Smooth muscle cell (in vitro differentiated cells): ENCODE data around the gene TASP1. TPM values are rescaled to one million over a fixed set of nuclear protein-coding genes. Genes with fewer than 3 reads are reported as not detected.

ENCODE experiments used
- DNase-seq: peaks from one replicate; lab custom pipeline; 2025; ENCODE audit not compliant: unreplicated experiment; lab: John Stamatoyannopoulos, UW
- H2AFZ ChIP-seq: fragments of 200-600 bp; sonication (generic); 2 replicates; pipeline ENCODE4 v1.6.0; 2016; ENCODE audit warnings: antibody characterized with exemption, low read depth, mild to moderate bottlenecking
- H3F3A ChIP-seq: fragments of 200-600 bp; sonication (generic); 2 replicates; pipeline ENCODE4 v1.6.0; 2017; ENCODE audit warnings: antibody characterized with exemption, low read depth
- H3K27ac ChIP-seq: fragments of 200-600 bp; sonication (generic); 2 replicates; pipeline ENCODE4 v1.5.1; 2016; ENCODE audit warnings: low read depth, mild to moderate bottlenecking
- H3K27me3 ChIP-seq: fragments of 200-600 bp; sonication (generic); 2 replicates; pipeline ENCODE4 v1.6.1; 2016; ENCODE audit warnings: low read depth, mild to moderate bottlenecking
- H3K36me3 ChIP-seq: fragments of 200-600 bp; sonication (generic); 2 replicates; pipeline ENCODE4 v1.5.1; 2016; ENCODE audit warnings: low read depth
- H3K4me1 ChIP-seq: fragments of 200-600 bp; sonication (generic); 2 replicates; pipeline ENCODE4 v1.5.1; 2016; ENCODE audit warnings: low read depth
- H3K4me2 ChIP-seq: fragments of 200-600 bp; sonication (generic); 2 replicates; pipeline ENCODE4 v1.6.0; 2016; ENCODE audit warnings: mild to moderate bottlenecking
- H3K4me3 ChIP-seq: fragments of 200-600 bp; sonication (generic); 2 replicates; pipeline ENCODE4 v1.5.1; 2016; ENCODE audit warnings: mild to moderate bottlenecking
- H3K79me2 ChIP-seq: fragments of 200-600 bp; sonication (generic); 2 replicates; pipeline ENCODE4 v1.6.0; 2016; ENCODE audit warnings: low read depth, mild to moderate bottlenecking
- H3K9ac ChIP-seq: fragments of 200-600 bp; sonication (generic); 2 replicates; pipeline ENCODE4 v1.6.0; 2016; ENCODE audit warnings: low read depth
- H3K9me3 ChIP-seq: fragments of 200-600 bp; sonication (generic); replicated peaks from 2 replicates; pipeline ENCODE4 v1.5.1; 2016; ENCODE audit warnings: low read depth
- H4K20me1 ChIP-seq: fragments of 200-600 bp; sonication (generic); 2 replicates; pipeline ENCODE4 v1.6.0; 2016; ENCODE audit warnings: low read depth
- CTCF ChIP-seq: fragments of 200-600 bp; sonication (generic); IDR thresholded peaks from 2 replicates; pipeline ENCODE4 v1.5.1; 2017; ENCODE audit warnings: borderline replicate concordance, mild to moderate bottlenecking, antibody characterized with exemption; ENCODE audit not compliant: insufficient read depth, poor library complexity, severe bottlenecking
- WGBS: methylation state at CpG from one replicate; pipeline ENCODE4 v1.1.7; 2016; ENCODE audit warnings: low lambda C conversion rate; 5-methylcytosine and 5-hydroxymethylcytosine counted together
- polyA plus RNA-seq: library from polyadenylated mRNA; unstranded; fragments of >200 nt; fragmentation: Nextera tagmentation; extraction: Ambion mirVana; gene quantifications from 2 replicates; pipeline ENCODE4 v1.2.1, GENCODE V29; 2016
- total RNA-seq: library from RNA; depleted of rRNA; stranded (reverse); fragments of >200 nt; gene quantifications from 2 replicates; pipeline ENCODE4 v1.2.3, GENCODE V29; 2014

TASP1 gene
- total and polyA plus RNA-seq, 2 experiments from 2014 or later: 6.4 to 17.5 TPM

GRCh38 chr20:13517831-13518230 is 120.9 kb downstream of the TASP1 start:
- Histone ChIP-seq H3K27ac (no peak overlapping the region), H3F3A (no peaks in the 10 kb centered on the region), H3K79me2 (no peaks in the 10 kb centered on the region), H3K4me3 (no peak overlapping the region), H3K27me3 (no peaks in the 10 kb centered on the region), H2AFZ (no peak overlapping the region), H3K9me3 (no peaks in the 10 kb centered on the region), H3K9ac (no peak overlapping the region), H3K4me2 (no peak overlapping the region), H3K4me1 (no peaks in the 10 kb centered on the region), H4K20me1 (no peaks in the 10 kb centered on the region), H3K36me3 (no peaks in the 10 kb centered on the region)
- no peak for DNase-seq
- no peak for TF ChIP-seq CTCF

- no peak overlapping the region for H2AFZ ChIP-seq
- H3K4me3 ChIP-seq: no peak overlapping the region
- no peak overlapping the region for H3K9ac ChIP-seq
- H3K27ac ChIP-seq: no peak overlapping the region
- H3K27me3 ChIP-seq: no peaks in the 10 kb centered on the region
- no peaks in the 10 kb centered on the region for H3F3A ChIP-seq
- H3K4me1 ChIP-seq: no peaks in the 10 kb centered on the region
- DNase-seq: no peak
- no peaks in the 10 kb centered on the region for H3K79me2 ChIP-seq
- peaks cover 4% of the 10 kb centered on the region for H3K36me3 ChIP-seq
- 91% methylated on average over 5 of the region's 5 CpGs for WGBS
- H3K9me3 ChIP-seq: no peaks in the 10 kb centered on the region
- H3K4me2 ChIP-seq: no peak overlapping the region
- no peak for TF ChIP-seq CTCF
- no peaks in the 10 kb centered on the region for H4K20me1 ChIP-seq
Observed at GRCh38 chr20:13515796-13516558, 122.8 kb downstream of the TASP1 start.

DNA sequence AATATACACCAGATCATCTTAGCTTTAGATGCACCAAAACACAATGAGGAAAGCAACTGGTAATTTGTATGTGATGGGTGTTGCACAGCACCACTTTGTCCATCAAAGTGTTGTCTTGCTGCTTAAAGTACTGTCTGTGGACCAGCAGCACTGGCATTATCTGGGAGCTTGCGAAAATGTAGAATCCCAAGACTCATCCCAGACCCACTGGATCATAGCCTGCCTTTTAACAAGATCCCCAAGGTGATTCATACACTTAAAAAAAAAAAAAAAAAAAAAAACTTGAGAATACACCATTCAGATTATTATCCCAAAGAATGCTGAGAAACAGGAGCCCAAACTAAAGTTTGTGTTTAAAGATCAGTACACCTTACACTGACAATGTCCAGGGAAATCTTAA is 123.4 kb downstream of the TASP1 start:
- H3K4me2 ChIP-seq: no peak overlapping the region

More for the DNA sequence above, 123.4 kb downstream of the TASP1 start:
- DNase-seq: no peak
- Histone ChIP-seq H3K79me2 (no peaks in the 10 kb centered on the region), H3F3A (no peaks in the 10 kb centered on the region), H3K27me3 (no peaks in the 10 kb centered on the region), H3K4me3 (no peak overlapping the region), H3K4me1 (no peaks in the 10 kb centered on the region), H2AFZ (no peak overlapping the region), H3K27ac (no peak overlapping the region), H3K9ac (no peak overlapping the region), H3K9me3 (no peaks in the 10 kb centered on the region), H3K36me3 (peaks cover 4% of the 10 kb centered on the region), H4K20me1 (no peaks in the 10 kb centered on the region)
- WGBS: 88% methylated on average over 1 of the region's 1 CpG
- no peak for TF ChIP-seq CTCF
